ENCODE measurements around the gene LTB. TPM values are rescaled to one million over a fixed set of nuclear protein-coding genes. Genes with fewer than 3 reads are reported as not detected.
"Not testable (repeated sequence)": the region's sequence is repeated elsewhere in the genome, so short reads cannot be mapped to it uniquely, and the experiment has no call there.

The LTB gene
- total and polyA plus RNA-seq, 9 donors, result 0.58 to 2.9 (median 2.1) TPM

GRCh38 chr6:31609519-31610406 lies 27.5 kb upstream of the LTB start:
- Histone ChIP-seq H3K27me3 (ENCODE audit: control insufficient read depth, insufficient read depth, low read length) (peaks cover 2% of the 10 kb centered on the region), H3K4me1 (ENCODE audit: control insufficient read depth, insufficient read depth, low read length) (no peaks in the 10 kb centered on the region), H3K27ac (ENCODE audit: low read length) (no peak overlapping the region), H3K9me3 (replicated peaks; ENCODE audit: control insufficient read depth, low read depth, low read length) (no peaks in the 10 kb centered on the region), H3K4me3 (ENCODE audit: low read length) (no peak overlapping the region), H3K36me3 (ENCODE audit: control insufficient read depth, insufficient read depth, low read length) (no peaks in the 10 kb centered on the region)
- 63% methylated on average over 3 of the region's 8 CpGs for WGBS (ENCODE audit: insufficient coverage)
- no peak for DNase-seq

GRCh38 chr6:31607317-31607716 lies 25.1 kb upstream of the LTB start:
- H3K27me3 ChIP-seq (ENCODE audit: control insufficient read depth, insufficient read depth, low read length), result no peaks in the 10 kb centered on the region
- no peaks in the 10 kb centered on the region for H3K36me3 ChIP-seq (ENCODE audit: control insufficient read depth, insufficient read depth, low read length)
- no peaks in the 10 kb centered on the region for H3K4me1 ChIP-seq (ENCODE audit: control insufficient read depth, insufficient read depth, low read length)
- whole genome bisulfite sequencing (ENCODE audit: insufficient coverage), result no CpG with 5 or more reads among the region's 1 CpG
- H3K4me3 ChIP-seq (ENCODE audit: low read length), result no peak overlapping the region
- H3K27ac ChIP-seq (ENCODE audit: low read length), result no peak overlapping the region
- H3K9me3 ChIP-seq (replicated peaks; ENCODE audit: control insufficient read depth, low read depth, low read length), result no peaks in the 10 kb centered on the region
- no peak for DNase-seq

GRCh38 chr6:31597006-31597405 lies 14.8 kb upstream of the LTB start:
- DNase-seq, result no peak
- Histone ChIP-seq H3K9me3 (replicated peaks; ENCODE audit: control insufficient read depth, low read depth, low read length) (no peaks in the 10 kb centered on the region), H3K36me3 (ENCODE audit: control insufficient read depth, insufficient read depth, low read length) (no peaks in the 10 kb centered on the region), H3K27ac (ENCODE audit: low read length) (no peak overlapping the region), H3K4me1 (ENCODE audit: control insufficient read depth, insufficient read depth, low read length) (no peaks in the 10 kb centered on the region), H3K4me3 (ENCODE audit: low read length) (no peak overlapping the region), H3K27me3 (ENCODE audit: control insufficient read depth, insufficient read depth, low read length) (no peaks in the 10 kb centered on the region)
- no CpG with 5 or more reads among the region's 2 CpGs for WGBS (ENCODE audit: insufficient coverage)

GRCh38 chr6:31592396-31592771 lies 10.2 kb upstream of the LTB start:
- H3K4me1 ChIP-seq (ENCODE audit: control insufficient read depth, insufficient read depth, low read length), result peaks cover 15% of the 10 kb centered on the region
- WGBS (ENCODE audit: insufficient coverage), result 61% methylated on average over 4 of the region's 7 CpGs
- H3K9me3 ChIP-seq (replicated peaks; ENCODE audit: control insufficient read depth, low read depth, low read length), result no peaks in the 10 kb centered on the region
- no peak overlapping the region for H3K4me3 ChIP-seq (ENCODE audit: low read length)
- DNase-seq, result no peak
- H3K27me3 ChIP-seq (ENCODE audit: control insufficient read depth, insufficient read depth, low read length), result no peaks in the 10 kb centered on the region
- no peak overlapping the region for H3K27ac ChIP-seq (ENCODE audit: low read length)
- no peaks in the 10 kb centered on the region for H3K36me3 ChIP-seq (ENCODE audit: control insufficient read depth, insufficient read depth, low read length)

GRCh38 chr6:31590691-31591090 lies 8.5 kb upstream of the LTB start:
- not testable (repeated sequence) for H3K36me3 ChIP-seq (ENCODE audit: control insufficient read depth, insufficient read depth, low read length); H3K27me3 ChIP-seq (ENCODE audit: control insufficient read depth, insufficient read depth, low read length); H3K4me3 ChIP-seq (ENCODE audit: low read length); H3K9me3 ChIP-seq (replicated peaks; ENCODE audit: control insufficient read depth, low read depth, low read length); H3K27ac ChIP-seq (ENCODE audit: low read length); DNase-seq
- 78% methylated on average over 5 of the region's 5 CpGs for WGBS (ENCODE audit: insufficient coverage)
- H3K4me1 ChIP-seq (ENCODE audit: control insufficient read depth, insufficient read depth, low read length), result peaks cover 15% of the 10 kb centered on the region

GRCh38 chr6:31588871-31589650 lies 6.8 kb upstream of the LTB start:
- peaks cover 17% of the 10 kb centered on the region for H3K4me1 ChIP-seq (ENCODE audit: control insufficient read depth, insufficient read depth, low read length)
- H3K4me3 ChIP-seq (ENCODE audit: low read length), result no peak overlapping the region
- no peak for DNase-seq
- H3K27ac ChIP-seq (ENCODE audit: low read length), result no peak overlapping the region
- WGBS (ENCODE audit: insufficient coverage), result 24% methylated on average over 8 of the region's 9 CpGs
- H3K9me3 ChIP-seq (replicated peaks; ENCODE audit: control insufficient read depth, low read depth, low read length), result no peaks in the 10 kb centered on the region
- H3K36me3 ChIP-seq (ENCODE audit: control insufficient read depth, insufficient read depth, low read length), result no peaks in the 10 kb centered on the region
- no peaks in the 10 kb centered on the region for H3K27me3 ChIP-seq (ENCODE audit: control insufficient read depth, insufficient read depth, low read length)

GRCh38 chr6:31587791-31588777 lies 5.9 kb upstream of the LTB start:
- Histone ChIP-seq H3K9me3 (replicated peaks; ENCODE audit: control insufficient read depth, low read depth, low read length) (no peaks in the 10 kb centered on the region), H3K27me3 (ENCODE audit: control insufficient read depth, insufficient read depth, low read length) (no peaks in the 10 kb centered on the region), H3K36me3 (ENCODE audit: control insufficient read depth, insufficient read depth, low read length) (no peaks in the 10 kb centered on the region), H3K4me3 (ENCODE audit: low read length) (no peak overlapping the region), H3K27ac (ENCODE audit: low read length) (no peak overlapping the region), H3K4me1 (ENCODE audit: control insufficient read depth, insufficient read depth, low read length) (peaks cover 17% of the 10 kb centered on the region)
- 51% methylated on average over 10 of the region's 12 CpGs for WGBS (ENCODE audit: insufficient coverage)
- DNase-seq, result no peak

GRCh38 chr6:31586599-31587281 lies 4.5 kb upstream of the LTB start:
- Histone ChIP-seq H3K36me3 (ENCODE audit: control insufficient read depth, insufficient read depth, low read length) (no peaks in the 10 kb centered on the region), H3K4me3 (ENCODE audit: low read length) (no peak overlapping the region), H3K27ac (ENCODE audit: low read length) (no peak overlapping the region), H3K9me3 (replicated peaks; ENCODE audit: control insufficient read depth, low read depth, low read length) (no peaks in the 10 kb centered on the region), H3K27me3 (ENCODE audit: control insufficient read depth, insufficient read depth, low read length) (peaks cover 4% of the 10 kb centered on the region), H3K4me1 (ENCODE audit: control insufficient read depth, insufficient read depth, low read length) (peaks cover 18% of the 10 kb centered on the region)
- DNase-seq, result peak; percentile 45
- WGBS (ENCODE audit: insufficient coverage), result 69% methylated on average over 7 of the region's 9 CpGs

- Histone ChIP-seq H3K4me1 (ENCODE audit: control insufficient read depth, insufficient read depth, low read length) (peaks cover 25% of the 10 kb centered on the region), H3K27ac (ENCODE audit: low read length) (no peak within 1 kb of the TSS)
- no CpG with 5 or more reads among the region's 1 CpG for WGBS (ENCODE audit: insufficient coverage)
Observed at GRCh38 chr6:31586008-31586407, 3.8 kb upstream of the LTB start, which contains the start of gene LST1. Gene LST1 (plus strand): TSS chr6:31586277. CDS start chr6:31587300, 1,023 bp downstream.

More at GRCh38 chr6:31586008-31586407, 3.8 kb upstream of the LTB start, which contains the start of gene LST1:
- Histone ChIP-seq H3K4me3 (ENCODE audit: low read length) (no peak within 1 kb of the TSS), H3K9me3 (replicated peaks; ENCODE audit: control insufficient read depth, low read depth, low read length) (no peaks in the 10 kb centered on the region), H3K27me3 (ENCODE audit: control insufficient read depth, insufficient read depth, low read length) (peaks cover 11% of the 10 kb centered on the region), H3K36me3 (ENCODE audit: control insufficient read depth, insufficient read depth, low read length) (no peaks in the 10 kb centered on the region)
- DNase-seq, result peak; percentile 47
